Activated CD4-positive, CD25-positive, alpha-beta regulatory T cell (primary cell): ENCODE data around the gene CHRDL2.
"Not testable (repeated sequence)": the region's sequence is repeated elsewhere in the genome, so short reads cannot be mapped to it uniquely, and the experiment has no call there.

ENCODE experiments used
- DNase-seq, 4 experiments: peaks; one replicate each; lab custom pipeline; 2025; lab: John Stamatoyannopoulos, UW

The CHRDL2 gene, protein sequence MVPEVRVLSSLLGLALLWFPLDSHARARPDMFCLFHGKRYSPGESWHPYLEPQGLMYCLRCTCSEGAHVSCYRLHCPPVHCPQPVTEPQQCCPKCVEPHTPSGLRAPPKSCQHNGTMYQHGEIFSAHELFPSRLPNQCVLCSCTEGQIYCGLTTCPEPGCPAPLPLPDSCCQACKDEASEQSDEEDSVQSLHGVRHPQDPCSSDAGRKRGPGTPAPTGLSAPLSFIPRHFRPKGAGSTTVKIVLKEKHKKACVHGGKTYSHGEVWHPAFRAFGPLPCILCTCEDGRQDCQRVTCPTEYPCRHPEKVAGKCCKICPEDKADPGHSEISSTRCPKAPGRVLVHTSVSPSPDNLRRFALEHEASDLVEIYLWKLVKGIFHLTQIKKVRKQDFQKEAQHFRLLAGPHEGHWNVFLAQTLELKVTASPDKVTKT

DNA sequence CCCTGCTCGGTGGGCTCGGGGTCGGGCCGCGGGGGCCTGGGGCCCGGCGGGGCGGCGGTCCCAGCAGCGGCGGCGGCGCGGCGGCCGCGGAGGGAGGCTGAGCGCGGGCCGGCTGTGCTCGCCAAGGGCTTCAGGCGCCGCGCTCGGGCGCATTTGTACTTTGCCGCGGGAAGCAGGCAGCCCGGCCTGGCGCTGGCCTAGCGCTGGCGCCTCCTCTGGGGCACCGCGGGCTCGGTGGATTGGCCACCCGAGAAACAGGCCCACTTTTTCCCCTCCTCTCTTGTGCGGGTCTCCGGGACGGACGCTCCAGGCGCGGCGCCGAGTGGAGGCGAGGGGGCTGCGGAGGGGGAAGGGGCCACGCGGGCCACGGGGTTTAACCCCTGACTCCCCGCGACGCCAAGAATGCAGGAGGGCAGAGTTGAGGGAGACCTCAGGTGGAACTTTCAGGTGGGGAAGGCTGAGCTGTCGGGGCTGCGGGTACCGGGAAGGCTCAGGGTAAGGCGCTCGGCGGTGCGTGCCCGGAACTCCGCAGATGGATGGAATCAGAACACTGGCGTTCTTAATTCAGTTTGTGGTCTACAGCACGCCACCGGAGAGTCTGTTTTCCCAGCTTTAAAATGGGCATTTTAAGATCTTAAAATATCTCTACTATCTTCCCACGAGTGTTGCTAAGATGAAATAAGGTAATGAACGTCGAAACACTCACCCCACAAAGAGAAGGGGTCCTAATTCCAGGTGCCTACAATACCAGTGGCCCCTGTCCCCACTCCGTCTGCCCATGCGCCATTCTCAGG, at the start of gene CHRDL2:
Gene CHRDL2 (minus strand): TSS at position 126 of the 794 bp plus-strand sequence. CDS start 538 bp downstream, outside the sequence.
- no peak for DNase-seq

DNA sequence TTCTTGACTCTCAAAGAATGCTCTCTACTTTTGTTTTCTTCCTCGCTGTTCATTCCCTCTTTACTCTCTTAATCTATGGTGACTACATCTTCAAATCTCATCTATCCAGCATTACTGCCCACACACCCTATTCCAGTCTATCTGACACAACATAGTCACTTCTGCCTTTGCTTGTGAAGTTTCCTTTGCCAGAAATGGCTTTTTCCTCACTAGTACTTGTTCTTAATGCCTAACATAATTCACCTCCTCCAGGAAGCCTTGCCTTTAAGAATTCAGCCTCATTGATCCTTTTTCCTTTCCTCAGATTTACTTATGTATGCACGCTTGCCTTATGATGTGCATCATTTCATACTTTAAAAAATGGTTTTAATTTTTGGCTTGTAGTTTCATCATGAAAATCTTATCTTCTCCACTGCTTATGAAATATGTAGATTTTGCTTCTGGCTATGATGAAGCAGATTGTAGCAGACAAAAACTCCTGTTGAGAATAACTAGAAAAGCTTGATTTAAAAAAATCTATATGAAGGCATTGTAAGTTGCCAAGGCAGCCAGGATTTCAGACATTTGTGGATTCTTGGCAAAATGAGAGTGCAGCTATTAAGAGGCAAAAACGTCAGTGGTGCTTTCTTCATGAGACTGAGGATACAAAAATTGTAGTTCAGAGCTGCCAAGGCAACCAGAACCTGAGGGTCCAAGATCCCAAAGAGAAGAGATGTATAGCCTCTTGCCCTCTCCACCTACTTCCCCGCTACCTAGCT, 49.2 kb upstream of the CHRDL2 start:
- no peak for DNase-seq

DNA sequence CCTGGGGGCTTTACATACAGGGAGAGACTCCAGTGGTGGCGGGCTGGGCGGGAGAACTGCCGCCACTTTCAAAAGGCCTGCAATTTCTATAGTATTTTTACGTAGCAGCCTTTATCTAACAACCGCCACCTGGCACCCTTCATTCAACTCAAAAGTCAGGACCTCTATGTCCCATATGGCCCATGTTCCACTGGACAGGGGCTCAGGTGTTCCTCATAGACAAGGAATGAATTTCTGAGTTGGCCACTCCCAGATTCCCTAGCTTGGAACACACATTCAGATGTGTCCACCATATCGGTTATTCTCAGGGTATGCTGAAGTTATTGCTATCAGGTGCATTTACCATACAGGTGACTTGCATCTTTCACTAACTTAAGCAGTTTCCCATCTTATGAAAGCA, 47.4 kb upstream of the CHRDL2 start:
- DNase-seq = no peak

DNA sequence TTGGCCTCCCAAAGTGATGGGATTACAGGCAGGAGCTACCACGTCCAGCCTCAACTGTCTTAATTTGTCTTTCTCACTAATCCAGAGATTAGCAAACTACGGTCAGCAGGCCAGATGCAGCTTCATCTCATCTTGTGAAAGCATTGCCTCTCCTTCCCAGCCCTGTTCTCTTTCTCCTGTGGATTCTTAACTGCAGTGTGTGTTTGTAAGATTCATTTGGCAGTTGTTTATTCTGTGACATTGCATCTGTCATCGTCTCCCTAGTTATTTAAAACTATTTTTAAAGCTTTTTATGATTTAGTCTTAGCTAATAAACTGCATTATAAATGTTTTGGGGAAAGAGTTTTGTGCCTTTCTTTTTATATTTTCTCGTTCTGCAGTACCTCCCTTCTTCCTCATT, 46.7 kb upstream of the CHRDL2 start:
- no peak for DNase-seq

DNA sequence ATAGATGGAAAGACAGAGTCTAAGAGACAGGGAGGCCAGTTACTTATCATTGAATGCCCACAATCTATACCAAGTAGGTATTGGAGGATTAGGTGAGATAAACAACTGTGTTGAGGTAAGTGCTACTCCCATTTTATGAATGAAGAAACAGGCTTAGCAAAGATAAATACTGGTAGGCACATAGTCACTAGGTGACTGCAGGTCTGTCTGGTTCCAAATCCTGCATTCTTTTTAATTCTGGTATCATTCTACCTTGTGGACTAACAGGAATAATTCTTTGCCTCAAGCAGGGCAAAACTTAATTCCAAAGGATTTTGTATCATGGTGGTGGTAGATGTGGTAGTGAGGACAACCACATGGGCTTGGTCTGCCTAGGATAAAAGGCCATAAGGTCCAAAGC, 45.8 kb upstream of the CHRDL2 start:
- DNase-seq = no peak

DNA sequence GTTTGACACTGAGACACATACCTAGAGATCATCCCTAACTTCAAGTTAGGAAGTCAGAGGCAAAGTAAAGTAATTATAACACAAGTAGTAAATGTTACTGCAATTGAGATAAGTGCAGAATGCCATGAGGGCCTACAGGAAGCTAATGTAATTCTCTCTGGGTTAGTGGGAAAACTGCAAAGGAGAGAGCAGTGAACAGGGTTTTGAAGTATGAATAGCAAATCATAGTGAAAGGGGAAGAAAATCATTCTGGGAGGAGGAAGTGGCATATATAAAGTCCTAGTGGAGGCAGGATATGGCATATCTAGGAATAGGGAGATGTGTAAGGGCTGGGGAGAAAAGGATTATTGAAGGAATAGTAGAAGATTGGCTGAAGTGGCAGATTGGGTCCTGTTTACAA, 45.3 kb upstream of the CHRDL2 start:
- DNase-seq = no peak

DNA sequence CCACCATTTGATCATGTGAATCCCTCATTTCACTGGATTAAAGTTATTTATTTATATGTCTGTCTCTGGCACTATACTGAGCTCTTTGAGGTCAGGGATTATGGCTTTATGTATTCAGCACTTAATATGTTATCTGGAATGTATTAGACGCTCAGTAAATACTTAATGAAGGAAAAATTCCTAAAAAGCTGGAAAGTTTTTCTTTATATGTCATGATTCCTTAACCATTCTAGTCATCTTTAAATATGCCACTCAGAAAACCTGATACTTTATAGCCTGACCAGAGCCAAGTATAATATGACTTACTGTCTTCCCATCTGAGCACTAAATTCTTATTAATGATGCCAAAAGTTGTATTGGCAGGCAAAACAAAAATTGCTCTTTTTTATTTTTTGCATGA, 44.5 kb upstream of the CHRDL2 start:
- DNase-seq = no peak

DNA sequence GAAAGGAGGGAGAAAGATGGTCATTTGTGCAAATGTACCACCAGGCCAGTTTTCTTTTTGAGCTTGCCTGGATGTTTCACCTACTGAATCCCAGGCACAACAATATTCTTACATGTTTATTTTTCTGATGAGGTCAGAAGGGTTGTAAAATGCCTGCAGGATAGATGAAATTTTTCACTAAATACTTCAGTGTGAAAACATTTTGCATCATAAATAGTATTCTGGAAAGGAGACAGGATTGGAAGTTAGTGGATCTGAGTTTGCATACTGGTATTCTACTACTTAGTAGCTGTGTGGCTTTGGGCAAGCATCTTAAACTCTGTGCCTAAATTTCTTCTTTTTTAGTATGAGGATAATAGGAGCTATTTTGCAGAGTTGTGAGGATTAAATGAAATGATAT, 42.2 kb upstream of the CHRDL2 start:
- no peak for DNase-seq

DNA sequence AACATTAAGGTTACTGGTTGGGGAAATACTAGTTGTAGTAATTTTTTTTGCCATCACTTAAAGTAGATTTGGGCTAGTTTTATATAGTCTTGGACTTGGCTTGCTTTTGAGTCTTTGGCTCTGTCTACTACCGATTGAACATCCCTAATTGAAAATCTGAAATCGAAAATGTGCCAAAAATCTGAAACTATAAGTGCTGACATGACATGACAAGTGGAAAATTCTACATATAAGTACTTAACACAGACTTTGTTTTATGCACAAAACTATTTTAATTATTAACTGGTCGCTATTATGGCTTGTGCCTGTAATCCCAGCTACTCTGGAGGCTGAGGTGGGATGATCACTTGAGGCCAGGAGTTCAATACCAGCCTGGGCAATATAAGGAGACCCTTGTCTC, 39.9 kb upstream of the CHRDL2 start:
- no peak for DNase-seq

DNA sequence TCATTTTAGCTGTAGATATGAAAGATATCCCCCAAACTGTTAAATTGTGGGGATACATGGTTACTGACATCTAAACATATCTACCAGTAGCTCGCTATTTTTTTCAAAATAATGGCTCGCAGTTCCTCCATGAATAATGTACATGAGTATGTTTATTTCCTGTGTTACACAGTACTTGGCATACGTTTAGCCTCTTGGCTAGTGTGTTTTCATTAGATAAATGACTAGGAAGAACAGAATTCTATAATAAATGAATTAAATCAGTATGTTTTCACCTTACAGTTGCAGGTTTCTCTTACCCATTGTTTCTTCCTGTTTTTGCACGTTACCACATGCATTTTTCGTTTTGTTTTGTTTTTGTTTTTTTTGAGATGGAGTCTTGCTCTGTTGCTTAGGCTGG, 39.2 kb upstream of the CHRDL2 start:
- no peak for DNase-seq

DNA sequence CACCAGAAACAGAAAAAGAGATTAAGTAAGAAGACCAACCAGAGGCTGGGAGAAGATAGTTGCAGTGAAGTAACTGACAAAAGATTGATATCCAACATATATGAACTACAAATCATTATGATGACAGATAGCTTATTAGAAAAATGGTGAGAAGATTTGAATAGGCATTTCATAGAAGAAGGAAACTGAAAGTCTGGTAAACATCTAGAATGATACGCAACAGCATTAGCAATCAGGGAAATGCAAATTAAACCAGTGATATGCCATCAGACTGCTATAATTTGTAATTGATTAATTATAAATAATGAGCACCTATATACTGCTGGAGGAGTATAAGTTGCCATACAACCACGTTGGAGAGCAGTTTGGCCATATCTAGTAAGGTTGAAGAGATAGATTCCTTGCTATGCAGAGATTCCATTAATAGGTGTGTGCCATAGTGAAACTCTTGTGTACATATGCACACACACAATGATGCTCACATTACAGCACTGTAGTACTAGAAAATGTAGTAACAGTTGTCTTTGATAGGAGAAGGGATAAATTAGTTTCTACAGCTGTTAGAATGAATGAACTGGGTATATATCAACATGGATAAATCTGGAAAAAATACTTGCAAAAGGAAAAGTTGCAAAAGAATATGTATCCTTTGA, 38.0 kb upstream of the CHRDL2 start:
- no peak for DNase-seq

DNA sequence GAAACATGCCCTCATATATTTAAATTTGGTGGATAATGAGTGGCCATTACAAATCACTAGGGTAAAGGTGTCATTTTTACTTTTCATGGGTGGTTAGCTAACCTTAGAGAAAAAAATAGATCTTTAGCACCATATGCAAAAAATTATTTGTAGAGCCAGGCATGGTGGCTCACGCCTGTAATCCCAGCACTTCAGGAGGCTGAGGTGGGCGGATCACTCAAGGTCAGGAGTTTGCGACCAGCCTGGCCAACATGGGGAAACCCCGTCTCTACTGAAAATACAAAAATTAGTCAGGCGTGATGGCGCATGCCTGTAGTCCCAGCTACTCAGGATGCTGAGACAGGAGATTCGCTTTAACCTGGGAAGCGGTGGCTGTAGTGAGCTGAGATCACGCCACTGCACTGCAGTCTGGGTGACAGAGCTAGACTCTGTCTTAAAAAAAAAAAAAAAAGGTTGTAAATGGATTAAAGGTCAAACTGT, 37.0 kb upstream of the CHRDL2 start:
- not testable (repeated sequence) for DNase-seq

DNA sequence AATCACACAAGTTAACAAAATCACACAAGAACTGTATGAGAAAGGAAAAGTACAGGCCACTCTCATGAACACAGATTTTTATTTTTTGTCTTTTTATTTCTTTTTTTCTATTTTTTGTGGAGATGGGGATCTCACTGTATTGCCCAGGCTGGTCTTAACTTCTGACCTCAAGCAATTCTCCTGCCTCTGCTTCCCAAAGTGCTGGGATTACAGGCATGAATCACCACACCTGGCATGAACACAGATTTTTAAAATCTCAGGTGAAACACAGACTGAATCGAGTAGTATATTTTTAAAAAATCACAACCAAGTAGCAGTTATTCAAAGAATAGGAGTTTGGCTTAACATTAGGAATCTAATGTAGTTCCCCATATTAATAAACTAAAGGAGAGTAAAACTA, 35.7 kb upstream of the CHRDL2 start:
- no peak for DNase-seq

DNA sequence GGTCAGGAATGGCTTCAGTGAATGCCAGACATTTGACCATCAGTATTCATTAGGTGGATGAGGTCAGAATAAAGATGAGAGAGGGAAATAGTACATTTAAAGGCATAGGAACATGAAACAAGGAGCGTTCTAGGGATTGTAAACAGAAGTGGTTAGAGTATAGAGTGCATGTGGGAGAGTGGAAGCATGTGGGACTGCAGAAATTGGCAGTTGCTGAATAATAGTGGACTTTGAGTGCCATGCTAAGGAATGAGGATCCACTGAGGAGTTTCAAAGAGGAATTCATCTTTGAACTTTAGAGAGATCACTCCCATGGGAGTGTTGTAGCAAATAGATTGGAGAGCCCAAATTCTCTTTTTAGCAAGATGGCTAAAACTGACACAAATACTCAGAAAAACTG, 25.3 kb upstream of the CHRDL2 start:
- DNase-seq = no peak

DNA sequence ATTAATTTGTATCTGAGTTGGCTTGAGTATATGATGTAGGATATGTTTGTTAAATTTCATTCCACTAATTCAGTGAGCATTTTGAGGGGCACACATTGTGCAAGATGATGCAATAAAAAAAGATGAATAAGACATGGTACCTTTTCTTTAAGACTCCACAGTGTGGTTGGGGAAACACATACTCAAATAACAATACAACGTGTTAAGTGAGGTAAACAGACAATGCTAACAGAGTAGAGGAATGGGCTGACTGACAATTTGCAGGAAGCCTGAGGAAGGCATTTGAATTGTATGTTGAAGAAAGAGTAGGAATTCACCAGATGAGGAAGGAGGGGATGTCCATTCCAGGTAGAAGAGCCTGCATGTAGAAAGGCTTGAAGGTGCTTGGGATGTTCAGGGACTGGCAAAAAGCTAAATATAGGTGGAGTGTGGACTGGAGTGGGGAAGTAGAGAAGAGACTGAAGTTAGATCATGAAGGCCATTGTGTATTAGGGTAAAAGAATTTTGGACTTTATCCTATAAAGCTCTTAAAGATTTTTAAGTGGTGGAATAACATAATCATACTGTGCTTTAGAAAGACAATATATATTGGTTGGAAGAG, 24.3 kb upstream of the CHRDL2 start:
- DNase-seq = no peak

DNA sequence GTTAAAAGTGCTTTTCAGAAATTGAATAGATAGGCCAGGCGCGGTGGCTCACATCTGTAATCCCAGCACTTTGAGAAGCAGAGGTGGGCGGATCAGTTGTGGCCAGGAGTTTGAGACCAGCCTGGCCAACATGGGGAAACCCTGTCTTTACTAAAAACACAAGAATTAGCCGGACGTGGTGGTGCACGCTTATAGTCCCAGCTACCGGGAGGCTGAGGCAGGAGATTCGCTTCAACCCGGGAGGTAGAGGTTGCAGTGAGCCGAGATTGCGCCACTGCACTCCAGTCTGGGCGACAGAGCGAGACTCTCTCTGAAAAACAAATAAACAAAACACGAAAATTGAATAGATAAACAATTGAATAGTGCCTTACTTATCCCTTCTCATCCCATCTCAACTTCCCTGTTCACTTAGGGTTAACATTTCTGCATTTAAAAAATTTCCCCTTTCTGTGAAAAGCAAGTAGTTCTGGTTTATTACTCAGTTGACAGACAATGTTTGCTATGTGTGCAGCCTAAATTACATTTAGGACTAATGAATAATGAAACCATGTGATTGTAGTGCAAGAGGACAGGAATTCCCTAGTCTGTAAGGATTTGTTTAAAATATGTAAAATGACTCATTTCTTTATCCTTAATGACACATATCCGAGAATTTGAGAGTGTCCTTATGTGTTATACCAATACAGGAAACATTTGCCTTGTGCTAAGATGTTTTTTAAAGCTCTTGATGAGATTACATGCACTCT, 23.5 kb upstream of the CHRDL2 start:
- no peak for DNase-seq

DNA sequence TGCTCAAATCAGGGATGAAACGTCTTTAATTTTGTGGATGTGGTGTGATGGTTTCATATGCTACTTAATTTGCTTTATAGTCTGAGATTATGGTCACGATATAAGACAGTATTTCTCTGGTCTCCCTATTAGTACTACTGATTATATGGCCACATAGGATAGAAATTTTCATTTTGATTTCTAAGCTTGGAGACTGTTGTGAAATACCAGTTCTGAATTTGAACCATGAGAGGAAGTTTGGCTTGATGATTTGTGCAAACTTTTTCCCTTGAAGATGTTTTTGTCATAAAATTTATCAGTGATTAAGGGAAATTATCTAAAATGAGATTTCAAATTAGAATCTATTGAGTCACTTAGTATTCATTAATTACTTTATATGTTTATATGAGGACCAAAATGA, 20.1 kb upstream of the CHRDL2 start:
- no peak for DNase-seq

DNA sequence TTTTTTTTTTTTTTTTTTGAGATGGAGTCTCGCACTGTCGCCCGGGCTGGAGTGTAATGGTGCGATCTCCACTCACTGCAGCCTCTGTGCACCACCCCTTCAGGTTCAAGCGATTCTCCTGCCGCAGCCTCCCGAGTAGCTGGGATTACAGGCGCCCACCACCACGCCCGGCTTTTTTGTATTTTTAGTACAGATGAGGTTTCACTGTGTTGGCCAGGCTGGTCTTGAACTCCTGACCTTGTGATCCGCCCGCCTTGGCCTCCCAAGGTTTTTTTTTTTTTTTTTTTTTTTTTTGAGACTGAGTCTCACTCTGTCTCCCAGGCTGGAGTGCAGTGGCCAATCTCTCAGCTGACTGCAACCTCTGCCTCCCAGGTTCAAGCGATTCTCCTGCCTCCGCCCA, 19.4 kb upstream of the CHRDL2 start:
- DNase-seq = not testable (repeated sequence)

DNA sequence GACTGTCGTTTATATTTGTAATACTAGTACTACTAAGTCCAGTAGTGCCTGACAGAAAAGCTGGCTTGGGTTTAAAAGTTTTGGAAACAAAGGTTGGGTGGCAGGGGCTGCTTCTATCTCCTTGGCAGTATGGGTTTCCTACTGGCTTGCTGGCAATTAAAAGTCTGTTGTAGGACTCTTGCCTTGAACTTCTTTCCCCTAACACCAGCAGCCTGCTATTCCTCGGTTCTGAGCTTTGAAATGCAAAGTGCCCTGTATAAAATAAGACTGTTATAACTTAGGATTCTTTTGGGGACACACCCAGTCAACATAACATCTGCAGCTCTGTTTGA, 18.7 kb upstream of the CHRDL2 start:
- DNase-seq = no peak

DNA sequence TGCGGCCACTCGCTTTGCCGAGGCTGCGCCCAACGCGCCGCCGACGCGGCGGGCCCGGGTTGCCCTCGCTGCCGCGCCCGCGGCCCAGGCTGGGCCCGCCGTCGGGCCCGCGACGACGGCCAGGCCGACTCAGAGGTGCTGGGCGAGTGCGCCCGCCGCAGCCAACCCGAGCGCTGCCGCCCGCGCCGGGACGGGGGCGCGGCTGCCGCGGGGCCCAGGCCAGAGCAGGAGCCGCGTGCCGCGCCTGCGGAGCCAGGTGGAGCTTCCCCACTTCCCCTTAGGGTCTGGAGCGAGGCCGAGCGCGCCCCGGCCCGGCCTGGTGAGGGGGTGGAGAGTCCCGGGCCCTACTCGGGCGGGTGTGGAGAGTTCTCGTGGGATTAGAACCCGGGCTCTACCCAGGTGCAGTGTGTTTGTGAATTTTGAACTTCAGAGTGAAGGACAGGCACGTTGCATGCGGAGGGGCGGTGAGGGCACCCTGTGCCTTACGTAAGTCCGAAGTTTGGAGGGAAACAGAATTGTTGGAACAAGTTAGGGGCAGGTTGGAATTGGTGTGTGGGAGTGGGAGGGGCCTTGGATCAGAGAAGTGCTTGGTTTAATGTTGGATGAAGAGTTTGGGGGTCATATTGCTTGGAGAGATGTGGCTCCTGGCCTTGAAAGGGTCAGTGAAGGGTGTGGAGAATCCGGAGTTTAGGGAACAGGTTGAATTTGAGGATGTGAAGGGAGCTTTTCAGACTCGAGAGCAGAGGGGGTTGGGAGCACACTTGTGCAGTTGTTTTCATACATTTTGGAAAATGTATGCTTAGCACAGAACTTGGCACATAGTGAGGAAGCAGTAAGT, 18.1 kb upstream of the CHRDL2 start:
- peak in 1 of 4 experiments; percentile 32 for DNase-seq
